A549 (cell line): ENCODE measurements around the gene WDR45B. TPM values are rescaled to one million over a fixed set of nuclear protein-coding genes. Genes with fewer than 3 reads are reported as not detected.
A peak's percentile ranks its signal among the peaks of the same experiment; 100 is the strongest.

Experiments
- ATAC-seq, 2 experiments: fragments of 200-7000 bp in 1 of 2; fragments of >200 bp in 1 of 2; cut with Nextera tagmentation in 1 of 2; cut with Tn5 transposase in 1 of 2; 3 replicates each; pipeline versions ENCODE4 v1.8.0 to v1.9.1; 2018 to 2020; ENCODE audit warnings: mild to moderate bottlenecking in 1 of 2, moderate library complexity in 1 of 2
- CTCF ChIA-PET: fragments of 300-600 bp; sonication (Branson Sonifier 250); formaldehyde crosslinking; extraction: SDS; loops from one replicate; lab custom pipeline; 2021; ENCODE audit warnings: antibody characterized with exemption, inconsistent platforms; lab: Yijun Ruan, JAX
- POLR2A ChIA-PET: fragments of 350-600 bp; formaldehyde crosslinking; extraction: SDS; loops from one replicate; lab custom pipeline; 2021; ENCODE audit warnings: antibody characterized with exemption, inconsistent platforms; lab: Yijun Ruan, JAX
- DNase-seq, 2 experiments: peaks; one replicate each; pipeline versions ENCODE4 v3.0.0 to v3.0.0-alpha.2; 2011 to 2016; ENCODE audit warnings: low read depth in 1 of 2, low spot score in 1 of 2
- FAIRE-seq: peaks from 2 replicates; lab custom pipeline; 2011; peaks lifted over from hg19 to GRCh38; lab: Jason Lieb, UNC
- H3K27ac ChIP-seq, 2 experiments: fragments of >200 bp; sonication (Bioruptor Twin); formaldehyde crosslinking; 3 replicates each; pipeline ENCODE4 v1.5.1; 2016 to 2017
- H3K4me1 ChIP-seq: fragments of >200 bp; sonication (Bioruptor Twin); formaldehyde crosslinking; 3 replicates; pipeline ENCODE4 v1.6.1; 2016
- H3K4me2 ChIP-seq: fragments of >200 bp; sonication (Bioruptor Twin); formaldehyde crosslinking; 3 replicates; pipeline ENCODE4 v1.6.1; 2016
- H3K4me3 ChIP-seq: fragments of >200 bp; sonication (Bioruptor Twin); formaldehyde crosslinking; 3 replicates; pipeline ENCODE4 v1.5.1; 2016
- H3K9me3 ChIP-seq: fragments of >200 bp; sonication (Bioruptor Twin); formaldehyde crosslinking; 3 replicates; pipeline ENCODE4 v1.6.1; 2016
- BHLHE40 ChIP-seq: IDR thresholded peaks from 2 replicates; pipeline ENCODE4 v1.6.1; 2012; ENCODE audit warnings: low read depth, low read length, inconsistent platforms
- CBX2 ChIP-seq: fragments of 200-600 bp; sonication (generic); IDR thresholded peaks from 2 replicates; pipeline ENCODE4 v1.6.1; 2016; ENCODE audit warnings: low read depth, mild to moderate bottlenecking, borderline replicate concordance
- CEBPB ChIP-seq, 2 experiments: fragments of >200 bp in 1 of 2; sonication (Bioruptor Twin) in 1 of 2; formaldehyde crosslinking in 1 of 2; IDR thresholded peaks; 2 replicates each; pipeline ENCODE4 v1.6.1; 2012 to 2016
- CHD2 ChIP-seq: fragments of 150-350 bp; IDR thresholded peaks from 2 replicates; pipeline ENCODE4 v1.6.1; 2014; ENCODE audit warnings: low read length; ENCODE audit not compliant: partially characterized antibody
- CHD4 ChIP-seq: fragments of 200-600 bp; sonication (generic); IDR thresholded peaks from 2 replicates; pipeline ENCODE4 v1.6.1; 2016; ENCODE audit warnings: antibody characterized with exemption, mild to moderate bottlenecking, borderline replicate concordance
- EP300 ChIP-seq, 2 experiments: fragments of >200 bp; sonication (Bioruptor Twin); formaldehyde crosslinking; IDR thresholded peaks; 2 replicates in 1 of 2; 3 replicates in 1 of 2; pipeline ENCODE4 v1.6.1; 2016 to 2017
- FOSB ChIP-seq: fragments of 250-450 bp; sonication (Bioruptor Pico); IDR thresholded peaks from 2 replicates; pipeline ENCODE4 v1.5.0; 2020; ENCODE audit warnings: mild to moderate bottlenecking, moderate library complexity
- GATA3 ChIP-seq: IDR thresholded peaks from 2 replicates; pipeline ENCODE4 v1.6.1; 2012; ENCODE audit warnings: borderline replicate concordance
- HDAC2 ChIP-seq: fragments of 200-600 bp; sonication (generic); IDR thresholded peaks from 2 replicates; pipeline ENCODE4 v1.6.1; 2016
- HOXB5 ChIP-seq: fragments of 250-450 bp; sonication (Bioruptor Pico); IDR thresholded peaks from 2 replicates; pipeline ENCODE4 v1.5.0; 2020; ENCODE audit warnings: mild to moderate bottlenecking, moderate library complexity
- KDM1A ChIP-seq: fragments of 200-600 bp; sonication (generic); IDR thresholded peaks from 2 replicates; pipeline ENCODE4 v1.6.1; 2016; ENCODE audit warnings: low read depth, mild to moderate bottlenecking
- MAFK ChIP-seq: fragments of 450-650 bp; IDR thresholded peaks from 2 replicates; pipeline ENCODE4 v1.6.1; 2014; ENCODE audit not compliant: partially characterized antibody
- MAX ChIP-seq: IDR thresholded peaks from 2 replicates; pipeline ENCODE4 v1.6.1; 2012
- NFE2L2 ChIP-seq: fragments of 150-350 bp; conservative IDR thresholded peaks from 2 replicates; pipeline ENCODE4 v1.6.1; 2014; ENCODE audit warnings: low read length
- NPAS2 ChIP-seq: fragments of 250-450 bp; sonication (Bioruptor Pico); IDR thresholded peaks from 2 replicates; pipeline ENCODE4 v1.8.0; 2022; ENCODE audit warnings: mild to moderate bottlenecking, moderate library complexity, borderline replicate concordance
- POLR2AphosphoS2 ChIP-seq: conservative IDR thresholded peaks from 2 replicates; pipeline ENCODE4 v1.6.1; 2012; ENCODE audit warnings: low read length, improper control_type of control experiment, inconsistent platforms
- RARB ChIP-seq: fragments of 250-450 bp; sonication (Bioruptor Pico); IDR thresholded peaks from 2 replicates; pipeline ENCODE4 v1.8.0; 2021; ENCODE audit warnings: mild to moderate bottlenecking, moderate library complexity
- RFX5 ChIP-seq: fragments of 450-650 bp; IDR thresholded peaks from 2 replicates; pipeline ENCODE4 v1.7.1; 2014; ENCODE audit warnings: antibody characterized with exemption, mild to moderate bottlenecking, moderate library complexity
- RNF2 ChIP-seq: fragments of 200-600 bp; sonication (generic); IDR thresholded peaks from 2 replicates; pipeline ENCODE4 v1.6.1; 2016; ENCODE audit warnings: low read depth, mild to moderate bottlenecking, antibody characterized with exemption, moderate library complexity, borderline replicate concordance
- TFCP2L1 ChIP-seq: fragments of 250-450 bp; sonication (Bioruptor Pico); IDR thresholded peaks from 2 replicates; pipeline ENCODE4 v1.5.0; 2021; ENCODE audit warnings: mild to moderate bottlenecking
- TP53 ChIP-seq: fragments of 250-450 bp; sonication (Bioruptor Pico); IDR thresholded peaks from 2 replicates; pipeline ENCODE4 v1.5.0; 2021; ENCODE audit warnings: mild to moderate bottlenecking, moderate library complexity
- ZC3H11A ChIP-seq: fragments of 450-650 bp; IDR thresholded peaks from 2 replicates; pipeline ENCODE4 v1.6.1; 2014; ENCODE audit warnings: antibody characterized with exemption, mild to moderate bottlenecking
- ZNF302 ChIP-seq: fragments of 250-450 bp; sonication (Bioruptor Pico); IDR thresholded peaks from 2 replicates; pipeline ENCODE4 v1.9.0; 2021; ENCODE audit warnings: inconsistent platforms, mild to moderate bottlenecking, moderate library complexity
- ZSCAN20 ChIP-seq: fragments of 250-450 bp; sonication (Bioruptor Pico); IDR thresholded peaks from 2 replicates; pipeline ENCODE4 v1.8.0; 2022; ENCODE audit warnings: mild to moderate bottlenecking, moderate library complexity
- WGBS: methylation state at CpG from one replicate; pipeline ENCODE4 v1.1.6; 2017; ENCODE audit errors: missing lambda C conversion rate; 5-methylcytosine and 5-hydroxymethylcytosine counted together
- polyA plus RNA-seq, 4 experiments: library from polyadenylated mRNA; depleted of rRNA in 3 of 4; stranded (reverse); fragments of >200 nt; fragmentation: RNase III in 1 of 4; extraction: RNeasy Plus Mini Kit Qiagen cat#74134 plus additional on column Dnase treatment in 1 of 4; gene quantifications; 2 replicates in 3 of 4; 3 replicates in 1 of 4; pipeline ENCODE4 v1.2.3, GENCODE V29; 2011 to 2017
- TF ChIP-seq, protein P1 (sequence below): fragments of 450-650 bp; IDR thresholded peaks from 2 replicates; pipeline ENCODE4 v1.6.1; 2014; ENCODE audit warnings: antibody characterized with exemption
- TF ChIP-seq, protein P2 (sequence below): IDR thresholded peaks from 2 replicates; pipeline ENCODE4 v1.6.1; 2012

Gene WDR45B
- polyA plus RNA-seq, 2 of the 4 experiments (the other 2 are of a cell fraction): 88.2 to 124 TPM

GRCh38 chr17:82614095-82614631, 34.1 kb downstream of the WDR45B start:
- no peaks in the 10 kb centered on the region for H3K9me3 ChIP-seq
- ATAC-seq (peak; percentile 18 to 46; a peak in 2 of 6 replicates), DNase-seq (no peak), FAIRE-seq (no peak)
- H3K4me3 ChIP-seq: no peak overlapping the region
- POLR2A ChIA-PET: no interaction called here
- WGBS: 98% methylated on average over 5 of the region's 22 CpGs
- H3K4me2 ChIP-seq: no peak overlapping the region
- CTCF ChIA-PET: no interaction called here
- H3K27ac ChIP-seq: no peak overlapping the region
- H3K4me1 ChIP-seq: no peaks in the 10 kb centered on the region
- TF ChIP-seq NFE2L2: no peak

- ATAC-seq: peak; percentile 77 to 84
- TF ChIP-seq MAFK (peak; percentile 24), CHD4 (no peak), MAX (no peak), TFCP2L1 (no peak), NPAS2 (no peak), BHLHE40 (no peak), RARB (CRISPR knock-in tag) (no peak), POLR2AphosphoS2 (0 out of 2 replicates have a peak, but pooled peaks have one; percentile 47), RFX5 (no peak)
- TF ChIP-seq, protein P1, sequence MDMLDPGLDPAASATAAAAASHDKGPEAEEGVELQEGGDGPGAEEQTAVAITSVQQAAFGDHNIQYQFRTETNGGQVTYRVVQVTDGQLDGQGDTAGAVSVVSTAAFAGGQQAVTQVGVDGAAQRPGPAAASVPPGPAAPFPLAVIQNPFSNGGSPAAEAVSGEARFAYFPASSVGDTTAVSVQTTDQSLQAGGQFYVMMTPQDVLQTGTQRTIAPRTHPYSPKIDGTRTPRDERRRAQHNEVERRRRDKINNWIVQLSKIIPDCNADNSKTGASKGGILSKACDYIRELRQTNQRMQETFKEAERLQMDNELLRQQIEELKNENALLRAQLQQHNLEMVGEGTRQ: no peak
- POLR2A ChIA-PET: no interaction called here
- CTCF ChIA-PET: no interaction called here
- Histone ChIP-seq H3K4me3 (no peak overlapping the region), H3K4me2 (no peak overlapping the region), H3K4me1 (no peaks in the 10 kb centered on the region), H3K9me3 (no peaks in the 10 kb centered on the region), H3K27ac (no peak overlapping the region)
- 93% methylated on average over 37 of the region's 37 CpGs for WGBS
- no peak for DNase-seq
- no peak for FAIRE-seq
These were observed 34.8 kb downstream of the WDR45B start for GRCh38 chr17:82613283-82614094.

GRCh38 chr17:82611140-82612058, 36.8 kb downstream of the WDR45B start:
- Histone ChIP-seq H3K27ac (no peak overlapping the region), H3K9me3 (no peaks in the 10 kb centered on the region), H3K4me1 (no peaks in the 10 kb centered on the region), H3K4me3 (no peak overlapping the region), H3K4me2 (no peak overlapping the region)
- ChIA-PET POLR2A (no interaction called here), CTCF (interaction anchor here (1.1 to 1.2 kb wide), 3 partner anchors 13 to 57 kb away, joined by 3 read pairs; no protein-coding TSS in a partner anchor)
- ATAC-seq: no peak
- WGBS: 89% methylated on average over 21 of the region's 21 CpGs
- no peak for FAIRE-seq
- no peak for DNase-seq
- TF ChIP-seq CEBPB (IDR thresholded peaks at IDR 0.05) (peak; percentile 65 to 69; a peak in 3 of 4 replicates), MAFK (peak; percentile 12), KDM1A (no peak)

- Histone ChIP-seq H3K27ac (no peak overlapping the region), H3K4me1 (no peaks in the 10 kb centered on the region), H3K4me3 (no peak overlapping the region), H3K9me3 (no peaks in the 10 kb centered on the region), H3K4me2 (no peak overlapping the region)
- TF ChIP-seq NFE2L2 (no peak), GATA3 (no peak), BHLHE40 (no peak), CBX2 (no peak), MAFK (no peak), ZSCAN20 (no peak), FOSB (CRISPR knock-in tag) (no peak), ZNF302 (CRISPR knock-in tag) (no peak), HDAC2 (no peak), TP53 (no peak), EP300 (IDR thresholded peaks at IDR 0.05) (no peak), RNF2 (no peak), CHD2 (no peak), CEBPB (IDR thresholded peaks at IDR 0.05) (no peak), RARB (CRISPR knock-in tag) (no peak), NPAS2 (no peak), HOXB5 (CRISPR knock-in tag) (no peak), ZC3H11A (no peak)
- TF ChIP-seq, protein P2, sequence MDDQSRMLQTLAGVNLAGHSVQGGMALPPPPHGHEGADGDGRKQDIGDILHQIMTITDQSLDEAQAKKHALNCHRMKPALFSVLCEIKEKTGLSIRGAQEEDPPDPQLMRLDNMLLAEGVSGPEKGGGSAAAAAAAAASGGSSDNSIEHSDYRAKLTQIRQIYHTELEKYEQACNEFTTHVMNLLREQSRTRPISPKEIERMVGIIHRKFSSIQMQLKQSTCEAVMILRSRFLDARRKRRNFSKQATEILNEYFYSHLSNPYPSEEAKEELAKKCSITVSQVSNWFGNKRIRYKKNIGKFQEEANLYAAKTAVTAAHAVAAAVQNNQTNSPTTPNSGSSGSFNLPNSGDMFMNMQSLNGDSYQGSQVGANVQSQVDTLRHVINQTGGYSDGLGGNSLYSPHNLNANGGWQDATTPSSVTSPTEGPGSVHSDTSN: no peak
- FAIRE-seq (no peak), DNase-seq (no peak), ATAC-seq (no peak)
- CTCF ChIA-PET: interaction anchor here (0.9 to 1.7 kb wide), 3 partner anchors 8 to 252 kb away, joined by 3 to 4 read pairs (median 3); no protein-coding TSS in a partner anchor
- POLR2A ChIA-PET: interaction anchor here (0.5 kb wide), 1 partner anchor 13 kb away, joined by 3 read pairs; no protein-coding TSS in a partner anchor
- WGBS: 88% methylated on average over 4 of the region's 4 CpGs
These were observed 38.6 kb downstream of the WDR45B start for GRCh38 chr17:82609655-82610054.
